Liver (tissue), 9 donors: ENCODE data around the gene ARL4D. TPM values are rescaled to one million over a fixed set of nuclear protein-coding genes. Genes with fewer than 3 reads are reported as not detected.

Experiments
- DNase-seq: peaks from one replicate; pipeline ENCODE4 v3.0.0-alpha.2; 2017; ENCODE audit warnings: low spot score
- H3K27ac ChIP-seq, 2 donors: one replicate each; pipeline ENCODE4 v1.7.0; 2013; ENCODE audit warnings: inconsistent platforms in 2 of 2, low read length in 2 of 2, control low read depth in 1 of 2, low read depth in 1 of 2, mild to moderate bottlenecking in 1 of 2
- H3K27me3 ChIP-seq, 4 donors: one replicate each; pipeline versions ENCODE4 v1.6.1 to v1.7.0; 2013; ENCODE audit warnings: low read length in 3 of 4, inconsistent platforms in 1 of 4, mild to moderate bottlenecking in 1 of 4, moderate library complexity in 1 of 4; ENCODE audit not compliant: control insufficient read depth in 4 of 4, insufficient read depth in 4 of 4
- H3K36me3 ChIP-seq, 4 donors: one replicate each; pipeline versions ENCODE4 v1.6.1 to v1.7.0; 2013; ENCODE audit warnings: low read length in 3 of 4, mild to moderate bottlenecking in 3 of 4, low read depth in 1 of 4, moderate library complexity in 1 of 4; ENCODE audit not compliant: control insufficient read depth in 4 of 4, insufficient read depth in 3 of 4
- H3K4me1 ChIP-seq, 4 donors: one replicate each; pipeline versions ENCODE4 v1.6.1 to v1.7.0; 2013; ENCODE audit warnings: low read length in 3 of 4, mild to moderate bottlenecking in 3 of 4, moderate library complexity in 1 of 4; ENCODE audit not compliant: control insufficient read depth in 4 of 4, insufficient read depth in 4 of 4
- H3K4me3 ChIP-seq, 3 donors: one replicate each; pipeline versions ENCODE4 v1.6.1 to v1.7.0; 2013; ENCODE audit warnings: low read length in 3 of 3, control low read depth in 1 of 3, low read depth in 1 of 3, mild to moderate bottlenecking in 1 of 3
- H3K9ac ChIP-seq, 2 donors: one replicate each; pipeline ENCODE4 v1.7.0; 2013; ENCODE audit warnings: low read length in 2 of 2, mild to moderate bottlenecking in 2 of 2, moderate library complexity in 2 of 2, control low read depth in 1 of 2, low read depth in 1 of 2
- H3K9me3 ChIP-seq, 4 donors: one replicate each; pipeline versions ENCODE4 v1.6.1 to v1.7.0; 2013; ENCODE audit warnings: low read length in 3 of 4; ENCODE audit not compliant: control insufficient read depth in 4 of 4
- ATF3 ChIP-seq: IDR thresholded peaks from 2 replicates; pipeline ENCODE4 v1.6.1; 2016; ENCODE audit warnings: antibody characterized with exemption
- EGR1 ChIP-seq, 2 donors: IDR thresholded peaks; 2 replicates each; pipeline ENCODE4 v1.6.1; 2016 to 2018; ENCODE audit warnings: antibody characterized with exemption in 2 of 2, low read depth in 2 of 2
- FOXA1 ChIP-seq: IDR thresholded peaks from 2 replicates; pipeline ENCODE4 v1.6.1; 2016; ENCODE audit warnings: antibody characterized with exemption
- GABPA ChIP-seq, 2 donors: IDR thresholded peaks in 1 of 2; conservative IDR thresholded peaks in 1 of 2; 2 replicates each; pipeline ENCODE4 v1.6.1; 2016; ENCODE audit warnings: antibody characterized with exemption in 2 of 2, mild to moderate bottlenecking in 1 of 2, moderate library complexity in 1 of 2
- HNF4A ChIP-seq, 2 donors: conservative IDR thresholded peaks; 2 replicates each; pipeline ENCODE4 v1.6.1; 2016; ENCODE audit warnings: antibody characterized with exemption in 2 of 2, mild to moderate bottlenecking in 2 of 2
- HNF4G ChIP-seq: IDR thresholded peaks from 2 replicates; pipeline ENCODE4 v1.6.1; 2016; ENCODE audit warnings: antibody characterized with exemption
- JUND ChIP-seq, 2 donors: IDR thresholded peaks; 2 replicates each; pipeline ENCODE4 v1.6.1; 2016; ENCODE audit warnings: antibody characterized with exemption in 2 of 2
- MAX ChIP-seq: IDR thresholded peaks from 2 replicates; pipeline ENCODE4 v1.6.1; 2016; ENCODE audit warnings: antibody characterized with exemption
- NR2F2 ChIP-seq: IDR thresholded peaks from 2 replicates; pipeline ENCODE4 v1.6.1; 2016; ENCODE audit warnings: antibody characterized with exemption
- RAD21 ChIP-seq, 2 donors: IDR thresholded peaks; 2 replicates each; pipeline ENCODE4 v1.6.1; 2016; ENCODE audit warnings: antibody characterized with exemption in 2 of 2, mild to moderate bottlenecking in 2 of 2
- REST ChIP-seq: IDR thresholded peaks from 2 replicates; pipeline ENCODE4 v1.6.1; 2016; ENCODE audit warnings: antibody characterized with exemption, mild to moderate bottlenecking
- RXRA ChIP-seq, 2 donors: IDR thresholded peaks; 2 replicates each; pipeline ENCODE4 v1.6.1; 2017 to 2018; ENCODE audit warnings: antibody characterized with exemption in 2 of 2, mild to moderate bottlenecking in 1 of 2
- SP1 ChIP-seq: IDR thresholded peaks from 2 replicates; pipeline ENCODE4 v1.6.1; 2018; ENCODE audit warnings: antibody characterized with exemption, mild to moderate bottlenecking
- TAF1 ChIP-seq: conservative IDR thresholded peaks from 2 replicates; pipeline ENCODE4 v1.6.1; 2016; ENCODE audit warnings: antibody characterized with exemption, mild to moderate bottlenecking
- ZBTB33 ChIP-seq: IDR thresholded peaks from 2 replicates; pipeline ENCODE4 v1.6.1; 2016; ENCODE audit warnings: antibody characterized with exemption
- WGBS: extraction: QIAGEN DNeasy Blood & Tissue Kit; methylation state at CpG from one replicate; pipeline ENCODE4 v1.1.7; 2013; 5-methylcytosine and 5-hydroxymethylcytosine counted together
- polyA plus RNA-seq, 2 donors: library from polyadenylated mRNA; stranded (reverse) in 1 of 2; unstranded in 1 of 2; fragments of 200-250 nt in 1 of 2; fragments of >200 nt in 1 of 2; fragmentation: Nextera tagmentation in 1 of 2; extraction: Ambion mirVana in 1 of 2; gene quantifications; one replicate each; pipeline versions ENCODE4 v1.2.1 to v1.2.3, GENCODE V29; 2013 to 2015
- total RNA-seq, 2 donors: library from RNA; depleted of rRNA; stranded (reverse); fragments of >200 nt; gene quantifications; one replicate each; pipeline ENCODE4 v1.2.3, GENCODE V29; 2014
- donor health status: healthy.
- donor health status: healthy.
- donor health status: healthy.
- donor health status: healthy.
- donor health status: healthy.

Gene ARL4D
- total RNA-seq (10 to 100 TPM; 13.6 to 15.3 TPM), polyA plus RNA-seq (10 to 100 TPM; 19.9 to 39.2 TPM)

GRCh38 chr17:43398724-43399595 lies at the start of gene ARL4D:
Gene ARL4D (plus strand): TSS chr17:43398993. CDS start chr17:43399733, 740 bp downstream.
- DNase-seq = peak; percentile 84
- H3K9ac ChIP-seq = peak within 1 kb of the TSS; percentile 73 to 85
- peaks cover 0 to 4% (median 0%) of the 10 kb centered on the region in 4 donors for H3K36me3 ChIP-seq
- H3K27me3 ChIP-seq = no peaks in the 10 kb centered on the region
- TF ChIP-seq HNF4G = no peak
- TF ChIP-seq JUND (IDR thresholded peaks at IDR 0.05) = no peak
- no peak for TF ChIP-seq ZBTB33
- TF ChIP-seq SP1 = peak; percentile 52
- TF ChIP-seq HNF4A (conservative IDR thresholded peaks at IDR 0.05) = no peak
- TF ChIP-seq GABPA (IDR thresholded peaks at IDR 0.05 in 1 of 2, conservative IDR thresholded peaks at IDR 0.05 in 1 of 2) = no peak
- no peak for TF ChIP-seq ATF3
- peak; percentile 59 for TF ChIP-seq FOXA1
- peak; percentile 84 for TF ChIP-seq TAF1
- peak in 1 of 2 donors; percentile 57 for TF ChIP-seq RAD21 (IDR thresholded peaks at IDR 0.05)
- TF ChIP-seq RXRA (IDR thresholded peaks at IDR 0.05) = peak; percentile 23 to 34
- no peak for TF ChIP-seq MAX
- peak; percentile 77 for TF ChIP-seq REST
- peak; percentile 39 for TF ChIP-seq NR2F2
- TF ChIP-seq EGR1 (IDR thresholded peaks at IDR 0.05; ENCODE audit: low read depth in 2 of 2) = no peak
- peak within 1 kb of the TSS; percentile 80 to 84 for H3K27ac ChIP-seq
- peaks cover 2 to 32% (median 16%) of the 10 kb centered on the region in 4 donors for H3K4me1 ChIP-seq
- peak within 1 kb of the TSS; percentile 57 to 80 (median 73) for H3K4me3 ChIP-seq
- H3K9me3 ChIP-seq = no peaks in the 10 kb centered on the region
- under 1% methylated on average over 64 of the region's 64 CpGs for WGBS

- TF ChIP-seq ZBTB33 (no peak), ATF3 (no peak), HNF4G (no peak), NR2F2 (no peak), REST (no peak), RAD21 (IDR thresholded peaks at IDR 0.05) (peak in 1 of 2 donors; percentile 56)
- H3K27me3 ChIP-seq = no peaks in the 10 kb centered on the region
- no peaks in the 10 kb centered on the region for H3K4me1 ChIP-seq
- H3K36me3 ChIP-seq = no peaks in the 10 kb centered on the region
- no peak overlapping the region for H3K9ac ChIP-seq
- WGBS = 93% methylated on average over 2 of the region's 2 CpGs
- H3K4me3 ChIP-seq = no peak overlapping the region
- H3K27ac ChIP-seq = no peak overlapping the region
- no peak for DNase-seq
- peaks cover 10 to 33% (median 19%) of the 10 kb centered on the region in 4 donors for H3K9me3 ChIP-seq
These were observed 49.7 kb upstream of the ARL4D start for GRCh38 chr17:43349142-43349541.
